GM12891 (cell line): ENCODE data around the gene RAC3.

Experiments used
- PAX5 ChIP-seq: IDR thresholded peaks from 2 replicates; pipeline ENCODE4 v1.6.1; 2011; ENCODE audit warnings: low read length, moderate library complexity, mild to moderate bottlenecking; ENCODE audit not compliant: insufficient read depth, severe bottlenecking
- POLR2A ChIP-seq: IDR thresholded peaks from 2 replicates; pipeline ENCODE4 v1.6.1; 2011; ENCODE audit warnings: low read depth, low read length, control low read depth
- POLR2AphosphoS5 ChIP-seq: IDR thresholded peaks from 2 replicates; pipeline ENCODE4 v1.6.1; 2011; ENCODE audit warnings: low read depth, low read length, control low read depth
- SPI1 ChIP-seq: IDR thresholded peaks from 2 replicates; pipeline ENCODE4 v1.6.1; 2011; ENCODE audit warnings: low read depth, low read length, control low read depth
- TAF1 ChIP-seq: IDR thresholded peaks from 2 replicates; pipeline ENCODE4 v1.6.1; 2011; ENCODE audit warnings: low read depth, low read length, control low read depth

DNA sequence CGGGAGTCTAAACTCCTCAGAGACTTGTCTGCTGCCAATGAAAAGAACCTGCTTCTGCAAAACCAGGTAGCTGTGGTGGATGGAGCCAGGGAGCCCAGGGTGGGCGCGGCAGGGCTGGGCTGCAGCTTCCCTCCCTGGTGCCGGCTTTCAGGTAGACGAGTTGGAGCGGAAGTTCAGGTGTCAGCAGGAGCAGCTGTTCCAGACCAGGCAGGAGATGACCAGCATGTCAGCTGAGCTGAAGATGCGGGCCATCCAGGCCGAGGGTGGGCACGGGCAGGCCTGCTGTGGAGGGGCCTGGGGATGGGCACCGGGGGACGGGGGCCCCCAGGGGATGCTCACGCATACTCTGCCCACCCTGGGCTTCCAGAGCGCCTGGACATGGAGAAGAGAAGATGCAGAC lies 3.2 kb upstream of the RAC3 start:
- TF ChIP-seq POLR2A (no peak), POLR2AphosphoS5 (no peak), TAF1 (no peak), SPI1 (no peak), PAX5 (no peak)
